Smooth muscle cell (in vitro differentiated cells): Measurements from ENCODE around the gene CCN5. TPM values are rescaled to one million over a fixed set of nuclear protein-coding genes. Genes with fewer than 3 reads are reported as not detected.
A peak's percentile ranks its signal among the peaks of the same experiment; 100 is the strongest.

Source experiments
- DNase-seq: peaks from one replicate; lab custom pipeline; 2025; ENCODE audit not compliant: unreplicated experiment; lab: John Stamatoyannopoulos, UW
- H2AFZ ChIP-seq: fragments of 200-600 bp; sonication (generic); 2 replicates; pipeline ENCODE4 v1.6.0; 2016; ENCODE audit warnings: antibody characterized with exemption, low read depth, mild to moderate bottlenecking
- H3F3A ChIP-seq: fragments of 200-600 bp; sonication (generic); 2 replicates; pipeline ENCODE4 v1.6.0; 2017; ENCODE audit warnings: antibody characterized with exemption, low read depth
- H3K27ac ChIP-seq: fragments of 200-600 bp; sonication (generic); 2 replicates; pipeline ENCODE4 v1.5.1; 2016; ENCODE audit warnings: low read depth, mild to moderate bottlenecking
- H3K27me3 ChIP-seq: fragments of 200-600 bp; sonication (generic); 2 replicates; pipeline ENCODE4 v1.6.1; 2016; ENCODE audit warnings: low read depth, mild to moderate bottlenecking
- H3K36me3 ChIP-seq: fragments of 200-600 bp; sonication (generic); 2 replicates; pipeline ENCODE4 v1.5.1; 2016; ENCODE audit warnings: low read depth
- H3K4me1 ChIP-seq: fragments of 200-600 bp; sonication (generic); 2 replicates; pipeline ENCODE4 v1.5.1; 2016; ENCODE audit warnings: low read depth
- H3K4me2 ChIP-seq: fragments of 200-600 bp; sonication (generic); 2 replicates; pipeline ENCODE4 v1.6.0; 2016; ENCODE audit warnings: mild to moderate bottlenecking
- H3K4me3 ChIP-seq: fragments of 200-600 bp; sonication (generic); 2 replicates; pipeline ENCODE4 v1.5.1; 2016; ENCODE audit warnings: mild to moderate bottlenecking
- H3K79me2 ChIP-seq: fragments of 200-600 bp; sonication (generic); 2 replicates; pipeline ENCODE4 v1.6.0; 2016; ENCODE audit warnings: low read depth, mild to moderate bottlenecking
- H3K9ac ChIP-seq: fragments of 200-600 bp; sonication (generic); 2 replicates; pipeline ENCODE4 v1.6.0; 2016; ENCODE audit warnings: low read depth
- H3K9me3 ChIP-seq: fragments of 200-600 bp; sonication (generic); replicated peaks from 2 replicates; pipeline ENCODE4 v1.5.1; 2016; ENCODE audit warnings: low read depth
- H4K20me1 ChIP-seq: fragments of 200-600 bp; sonication (generic); 2 replicates; pipeline ENCODE4 v1.6.0; 2016; ENCODE audit warnings: low read depth
- WGBS: methylation state at CpG from one replicate; pipeline ENCODE4 v1.1.7; 2016; ENCODE audit warnings: low lambda C conversion rate; 5-methylcytosine and 5-hydroxymethylcytosine counted together
- polyA plus RNA-seq: library from polyadenylated mRNA; unstranded; fragments of >200 nt; fragmentation: Nextera tagmentation; extraction: Ambion mirVana; gene quantifications from 2 replicates; pipeline ENCODE4 v1.2.1, GENCODE V29; 2016
- total RNA-seq: library from RNA; depleted of rRNA; stranded (reverse); fragments of >200 nt; gene quantifications from 2 replicates; pipeline ENCODE4 v1.2.3, GENCODE V29; 2014
- TF ChIP-seq, protein P1 (sequence below): fragments of 200-600 bp; sonication (generic); IDR thresholded peaks from 2 replicates; pipeline ENCODE4 v1.5.1; 2017; ENCODE audit warnings: borderline replicate concordance, mild to moderate bottlenecking, antibody characterized with exemption; ENCODE audit not compliant: insufficient read depth, poor library complexity, severe bottlenecking

CCN5 gene
- total and polyA plus RNA-seq, 2 experiments from 2014 or later, result not detected

DNA sequence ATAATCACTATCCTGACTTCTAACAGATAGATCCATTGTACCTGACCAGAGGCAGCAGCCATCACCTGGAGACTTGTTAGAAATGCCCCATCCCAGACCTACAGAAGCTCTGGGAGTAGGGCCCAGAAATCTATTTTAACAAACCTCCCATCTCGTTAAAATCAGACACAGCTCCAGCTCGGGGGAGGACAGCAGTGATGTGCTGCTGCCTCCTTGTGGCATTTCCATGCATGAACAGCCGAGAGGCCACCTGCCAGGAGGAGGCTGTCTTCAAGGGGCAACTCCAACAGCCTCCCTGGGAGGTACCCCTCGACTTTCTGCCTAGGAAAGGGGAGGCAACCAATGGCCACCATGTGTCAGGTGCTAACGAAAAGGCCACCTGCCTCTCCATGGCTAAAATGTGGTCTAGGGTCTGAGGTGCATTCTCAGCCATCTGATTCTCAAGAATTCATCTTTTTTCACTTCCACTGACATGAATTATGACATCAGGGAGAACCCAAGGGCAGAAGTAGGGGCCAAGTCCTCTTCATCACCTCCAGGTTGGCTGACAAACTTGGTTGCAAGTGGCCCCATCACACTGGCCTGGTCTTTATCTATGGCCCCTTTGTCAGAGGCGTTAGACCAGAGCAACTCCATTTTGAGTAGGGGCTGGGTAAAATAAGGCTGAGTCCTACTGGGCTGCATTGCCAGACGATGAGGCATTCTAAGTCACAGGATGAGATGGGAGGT is 18.3 kb downstream of the CCN5 start:
- H3K36me3 ChIP-seq, result no peaks in the 10 kb centered on the region
- DNase-seq, result peak; percentile 16
- H3K9ac ChIP-seq, result no peak overlapping the region
- no peak overlapping the region for H3K27ac ChIP-seq
- H3F3A ChIP-seq, result no peaks in the 10 kb centered on the region
- WGBS, result 26% methylated on average over 7 of the region's 7 CpGs
- H3K4me3 ChIP-seq, result no peak overlapping the region
- H2AFZ ChIP-seq, result no peak overlapping the region
- no peaks in the 10 kb centered on the region for H3K27me3 ChIP-seq
- H3K79me2 ChIP-seq, result no peaks in the 10 kb centered on the region
- TF ChIP-seq, protein P1, sequence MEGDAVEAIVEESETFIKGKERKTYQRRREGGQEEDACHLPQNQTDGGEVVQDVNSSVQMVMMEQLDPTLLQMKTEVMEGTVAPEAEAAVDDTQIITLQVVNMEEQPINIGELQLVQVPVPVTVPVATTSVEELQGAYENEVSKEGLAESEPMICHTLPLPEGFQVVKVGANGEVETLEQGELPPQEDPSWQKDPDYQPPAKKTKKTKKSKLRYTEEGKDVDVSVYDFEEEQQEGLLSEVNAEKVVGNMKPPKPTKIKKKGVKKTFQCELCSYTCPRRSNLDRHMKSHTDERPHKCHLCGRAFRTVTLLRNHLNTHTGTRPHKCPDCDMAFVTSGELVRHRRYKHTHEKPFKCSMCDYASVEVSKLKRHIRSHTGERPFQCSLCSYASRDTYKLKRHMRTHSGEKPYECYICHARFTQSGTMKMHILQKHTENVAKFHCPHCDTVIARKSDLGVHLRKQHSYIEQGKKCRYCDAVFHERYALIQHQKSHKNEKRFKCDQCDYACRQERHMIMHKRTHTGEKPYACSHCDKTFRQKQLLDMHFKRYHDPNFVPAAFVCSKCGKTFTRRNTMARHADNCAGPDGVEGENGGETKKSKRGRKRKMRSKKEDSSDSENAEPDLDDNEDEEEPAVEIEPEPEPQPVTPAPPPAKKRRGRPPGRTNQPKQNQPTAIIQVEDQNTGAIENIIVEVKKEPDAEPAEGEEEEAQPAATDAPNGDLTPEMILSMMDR, result peak; percentile 85
- H3K4me1 ChIP-seq, result peaks cover 9% of the 10 kb centered on the region
- H3K9me3 ChIP-seq, result no peaks in the 10 kb centered on the region
- no peak overlapping the region for H3K4me2 ChIP-seq
- H4K20me1 ChIP-seq, result no peaks in the 10 kb centered on the region

DNA sequence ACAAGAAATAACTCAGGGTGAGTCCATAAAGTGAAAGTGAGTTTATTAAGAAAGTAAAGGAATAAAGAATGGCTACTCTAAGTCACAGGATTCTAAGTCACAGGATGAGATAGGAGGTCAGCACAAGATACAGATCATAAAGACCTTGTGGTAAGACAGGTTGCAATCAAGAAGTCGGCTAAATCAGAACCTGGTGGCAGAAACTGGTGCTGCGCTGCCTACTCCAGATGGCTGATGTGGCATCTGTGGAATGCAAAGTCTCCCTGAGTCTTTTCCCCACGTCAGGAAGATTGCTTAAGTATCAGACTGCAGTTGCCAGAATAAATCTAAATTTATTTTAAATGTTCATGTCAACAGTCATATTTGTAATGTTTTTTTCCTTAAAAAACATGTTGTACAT is 19.8 kb downstream of the CCN5 start:
- WGBS, result 45% methylated on average over 3 of the region's 3 CpGs

DNA sequence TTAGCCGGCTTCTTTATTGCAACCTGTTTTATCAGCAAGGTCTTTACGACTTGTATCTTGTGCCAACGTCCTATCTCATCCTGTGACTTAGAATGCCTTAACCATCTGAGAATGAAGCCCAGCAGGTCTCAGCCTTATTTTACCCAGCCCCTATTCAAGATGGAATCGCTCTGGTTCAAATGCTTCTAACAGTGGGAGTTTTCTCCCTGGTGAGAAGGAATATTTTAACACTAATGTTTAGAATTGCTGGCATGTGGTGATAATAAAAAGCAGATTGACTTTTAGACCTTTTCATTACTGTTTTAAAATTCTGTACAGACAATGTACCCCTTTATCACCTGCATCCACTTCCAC is 20.6 kb downstream of the CCN5 start:
- no peaks in the 10 kb centered on the region for H3K9me3 ChIP-seq
- no peak overlapping the region for H3K4me2 ChIP-seq
- no peak for DNase-seq
- no peak overlapping the region for H3K4me3 ChIP-seq
- H3K36me3 ChIP-seq, result no peaks in the 10 kb centered on the region
- H3K27ac ChIP-seq, result no peak overlapping the region
- no peaks in the 10 kb centered on the region for H3F3A ChIP-seq
- TF ChIP-seq, protein P1, result no peak
- H4K20me1 ChIP-seq, result no peaks in the 10 kb centered on the region
- no peak overlapping the region for H3K9ac ChIP-seq
- no peaks in the 10 kb centered on the region for H3K79me2 ChIP-seq
- H3K27me3 ChIP-seq, result no peaks in the 10 kb centered on the region
- no peak overlapping the region for H2AFZ ChIP-seq
- no peaks in the 10 kb centered on the region for H3K4me1 ChIP-seq
- 90% methylated on average over 4 of the region's 4 CpGs for WGBS

More for the DNA sequence above, 19.8 kb downstream of the CCN5 start:
- TF ChIP-seq, protein P1, result peak; percentile 12
- no peak for DNase-seq
- no peak overlapping the region for H3K9ac ChIP-seq
- no peaks in the 10 kb centered on the region for H4K20me1 ChIP-seq
- no peaks in the 10 kb centered on the region for H3F3A ChIP-seq
- no peaks in the 10 kb centered on the region for H3K9me3 ChIP-seq
- H3K4me3 ChIP-seq, result no peak overlapping the region
- H3K79me2 ChIP-seq, result no peaks in the 10 kb centered on the region
- peak overlapping the region; percentile 44 for H3K4me2 ChIP-seq
- H2AFZ ChIP-seq, result peak overlapping the region; percentile 24
- H3K27ac ChIP-seq, result peak overlapping the region; percentile 41
- H3K36me3 ChIP-seq, result no peaks in the 10 kb centered on the region
- H3K27me3 ChIP-seq, result no peaks in the 10 kb centered on the region
- no peaks in the 10 kb centered on the region for H3K4me1 ChIP-seq
